PC-9 (cell line): ENCODE data around the gene SLC22A23. TPM values are rescaled to one million over a fixed set of nuclear protein-coding genes. Genes with fewer than 3 reads are reported as not detected.
A peak's percentile ranks its signal among the peaks of the same experiment; 100 is the strongest.

Experiments used
- BruUV-seq: library from RNA; stranded (reverse); fragments of 400-500 nt; replicated peaks from 2 replicates; lab custom pipeline; 2021; lab: Mats Ljungman, UMichigan
- CTCF ChIA-PET: fragments of 300-600 bp; sonication (Branson Sonifier 250); formaldehyde crosslinking; loops from one replicate; lab custom pipeline; 2022; ENCODE audit warnings: antibody characterized with exemption; lab: Charles Lee
- POLR2A ChIA-PET: fragments of 300-600 bp; sonication (Branson Sonifier 250); formaldehyde crosslinking; loops from one replicate; lab custom pipeline; 2022; ENCODE audit warnings: antibody characterized with exemption; ENCODE audit not compliant: unreplicated experiment; lab: Charles Lee
- DNase-seq, 2 experiments: peaks; one replicate each; pipeline versions ENCODE4 v3.0.0 to v3.0.0-alpha.2; 2015 to 2022; ENCODE audit warnings: mixed read lengths in 1 of 2
- H2AFZ ChIP-seq: fragments of 200-600 bp; sonication (generic); 2 replicates; pipeline ENCODE4 v1.8.1; 2017; ENCODE audit warnings: antibody characterized with exemption
- H3F3A ChIP-seq: fragments of 200-600 bp; sonication (generic); 2 replicates; pipeline ENCODE4 v1.8.1; 2017; ENCODE audit warnings: antibody characterized with exemption, mild to moderate bottlenecking, low read depth; ENCODE audit not compliant: insufficient read depth
- H3K27ac ChIP-seq: fragments of 200-600 bp; sonication (generic); 2 replicates; pipeline ENCODE4 v1.6.1; 2016; ENCODE audit warnings: mixed run types
- H3K27me3 ChIP-seq: fragments of 200-600 bp; sonication (generic); 2 replicates; pipeline ENCODE4 v1.6.1; 2016; ENCODE audit warnings: low read depth, mixed run types; ENCODE audit not compliant: insufficient read depth
- H3K36me3 ChIP-seq: fragments of 200-600 bp; sonication (generic); 2 replicates; pipeline ENCODE4 v1.6.1; 2016; ENCODE audit warnings: low read depth, mixed run types
- H3K4me1 ChIP-seq: fragments of 200-600 bp; sonication (generic); replicated peaks from 2 replicates; pipeline ENCODE4 v1.6.1; 2016; ENCODE audit warnings: mixed run types; ENCODE audit not compliant: insufficient read depth
- H3K4me2 ChIP-seq: fragments of 200-600 bp; sonication (generic); 2 replicates; pipeline ENCODE4 v1.6.1; 2017; ENCODE audit warnings: mixed run types
- H3K4me3 ChIP-seq: fragments of 200-600 bp; sonication (generic); 2 replicates; pipeline ENCODE4 v1.6.1; 2016; ENCODE audit warnings: mixed run types
- H3K79me2 ChIP-seq: fragments of 200-600 bp; sonication (generic); 2 replicates; pipeline ENCODE4 v1.6.1; 2017; ENCODE audit warnings: low read depth, mixed run types
- H3K9me2 ChIP-seq: fragments of 200-600 bp; sonication (generic); 2 replicates; pipeline ENCODE4 v1.8.1; 2017; ENCODE audit warnings: mild to moderate bottlenecking; ENCODE audit not compliant: insufficient read depth
- H3K9me3 ChIP-seq: fragments of 200-600 bp; sonication (generic); 2 replicates; pipeline ENCODE4 v1.8.1; 2016; ENCODE audit warnings: low read depth; ENCODE audit not compliant: insufficient read depth
- H4K20me1 ChIP-seq: fragments of 200-600 bp; sonication (generic); 2 replicates; pipeline ENCODE4 v1.8.1; 2017; ENCODE audit not compliant: insufficient read depth
- CTCF ChIP-seq: fragments of 200-600 bp; sonication (generic); conservative IDR thresholded peaks from 2 replicates; pipeline ENCODE4 v1.6.1; 2017; ENCODE audit warnings: mixed run types, antibody characterized with exemption, mild to moderate bottlenecking, moderate library complexity
- EZH2 ChIP-seq: fragments of 200-600 bp; sonication (generic); IDR thresholded peaks from 2 replicates; pipeline ENCODE4 v1.8.0; 2017; ENCODE audit warnings: antibody characterized with exemption, low read depth
- intact Hi-C: fragments of 100-400 bp; cut with micrococcal nuclease; formaldehyde crosslinking; loops from one replicate; pipeline ENCODE4 v1.10.0; 2022; ENCODE audit not compliant: unreplicated experiment
- total RNA-seq: library from RNA; stranded (reverse); gene quantifications from 2 replicates; pipeline ENCODE4 v1.2.3, GENCODE V29; 2021

The SLC22A23 gene
- total RNA-seq, 1 experiment from 2014 or later = 13.5 TPM

DNA sequence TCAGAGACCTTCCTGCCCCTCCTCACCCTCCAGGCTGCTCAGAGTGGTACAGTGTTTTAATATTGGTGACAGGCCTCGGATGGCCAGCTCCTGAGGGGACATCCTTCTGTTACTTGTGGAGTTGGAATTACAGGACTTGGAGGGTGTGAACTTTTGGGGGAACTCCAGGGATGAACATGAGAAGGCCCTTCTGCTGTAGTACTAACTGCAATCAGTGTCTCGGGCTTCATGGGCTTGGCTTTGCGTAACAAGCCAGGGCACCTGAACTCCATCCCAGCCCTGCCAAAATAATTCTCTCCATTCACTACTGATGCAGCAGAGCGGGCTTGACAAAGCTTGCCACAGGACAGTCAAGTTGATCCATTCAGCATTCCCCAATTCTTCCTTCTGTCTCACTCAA, 28.6 kb downstream of the SLC22A23 start:
- no peak overlapping the region for H2AFZ ChIP-seq
- H3K4me2 ChIP-seq = no peak overlapping the region
- peaks cover 6% of the 10 kb centered on the region; the same call in 1 of the 2 replicates for H3F3A ChIP-seq
- H3K36me3 ChIP-seq = no peaks in the 10 kb centered on the region
- TF ChIP-seq CTCF = no peak
- TF ChIP-seq EZH2 = no peak
- no peaks in the 10 kb centered on the region for H3K9me3 ChIP-seq
- H3K79me2 ChIP-seq = peaks cover 5% of the 10 kb centered on the region; the same call in 1 of the 2 replicates
- CTCF ChIA-PET = no interaction called here
- H4K20me1 ChIP-seq = no peaks in the 10 kb centered on the region
- H3K9me2 ChIP-seq = no peaks in the 10 kb centered on the region
- H3K4me1 ChIP-seq = peaks cover 13% of the 10 kb centered on the region
- no peaks in the 10 kb centered on the region for H3K27me3 ChIP-seq
- POLR2A ChIA-PET = no interaction called here
- DNase-seq = no peak
- no TSS peak for BruUV-seq
- intact Hi-C loops = no loop called here
- H3K4me3 ChIP-seq = no peak overlapping the region
- H3K27ac ChIP-seq = no peak overlapping the region

DNA sequence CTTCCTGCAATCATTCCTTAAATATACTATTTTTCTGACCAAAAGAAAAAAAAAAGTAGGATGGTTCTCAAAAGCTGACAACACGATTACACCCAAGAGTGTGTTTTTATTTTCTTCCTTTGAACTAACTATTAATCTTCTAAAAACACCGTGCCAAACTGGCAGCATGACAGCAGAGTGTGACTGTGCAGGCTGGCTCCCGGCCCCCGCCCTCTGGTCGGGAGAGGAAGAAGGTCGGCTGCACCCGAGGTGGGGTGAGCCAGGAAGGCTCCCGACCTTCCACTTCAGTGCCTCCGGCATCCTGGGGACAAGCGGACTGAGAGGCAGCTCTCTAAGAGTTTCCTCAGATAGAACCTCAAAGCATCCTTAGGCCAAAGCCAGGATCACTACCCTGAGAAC, 29.2 kb downstream of the SLC22A23 start:
- peaks cover 6% of the 10 kb centered on the region; the same call in 1 of the 2 replicates for H3F3A ChIP-seq
- POLR2A ChIA-PET = interaction anchor here (0.6 kb wide), 1 partner anchor 20 kb away, joined by 7 read pairs; no protein-coding TSS in a partner anchor

DNA sequence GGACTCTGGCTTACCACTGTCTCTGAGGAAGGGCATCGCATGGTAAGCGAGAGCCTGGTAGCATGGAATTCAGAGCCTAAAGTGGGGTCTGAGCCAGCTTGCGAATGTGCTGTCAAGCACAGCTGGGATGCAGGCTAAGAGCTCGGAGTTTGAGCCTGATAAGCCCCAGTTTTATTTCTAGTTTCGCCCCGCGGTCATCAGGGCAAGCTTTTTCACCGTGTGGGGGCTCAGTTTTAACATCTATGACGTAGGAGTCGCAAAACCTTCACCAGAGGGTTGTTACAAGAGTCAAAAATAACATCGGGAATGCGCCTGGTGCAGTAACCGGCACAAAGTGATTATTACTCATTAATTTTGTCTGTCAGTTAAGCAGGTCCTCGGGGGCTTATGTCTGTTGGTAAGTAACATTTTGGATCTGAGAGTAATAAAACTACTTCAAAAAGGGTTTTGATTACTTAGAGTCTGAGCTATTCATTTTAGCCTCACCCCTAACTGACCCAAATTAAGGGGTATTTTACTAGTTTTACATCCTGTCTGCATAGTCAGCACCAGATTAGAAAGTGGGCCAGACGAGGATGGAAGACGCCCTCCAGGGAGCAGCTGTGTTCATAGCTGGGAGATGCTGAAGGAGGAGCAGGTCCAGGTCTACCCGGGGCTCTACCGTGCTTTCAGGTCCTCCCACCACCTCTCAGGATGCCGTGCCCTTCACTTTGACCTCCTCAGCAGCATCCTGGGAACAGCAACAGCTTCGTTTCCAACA, 29.7 kb downstream of the SLC22A23 start:
- peak overlapping the region; percentile 54 for H3K27ac ChIP-seq
- intact Hi-C loops = no loop called here
- H3K9me2 ChIP-seq = no peaks in the 10 kb centered on the region
- H3K4me3 ChIP-seq = no peak overlapping the region
- H3K27me3 ChIP-seq = no peaks in the 10 kb centered on the region
- no TSS peak for BruUV-seq
- H3K4me2 ChIP-seq = peak overlapping the region; percentile 28; the same call in 1 of the 2 replicates
- no peak overlapping the region for H2AFZ ChIP-seq
- no peaks in the 10 kb centered on the region for H3K9me3 ChIP-seq
- H3K4me1 ChIP-seq = peaks cover 13% of the 10 kb centered on the region
- H4K20me1 ChIP-seq = no peaks in the 10 kb centered on the region
- no peak for DNase-seq
- H3K36me3 ChIP-seq = no peaks in the 10 kb centered on the region
- POLR2A ChIA-PET = interaction anchor here (0.6 kb wide), 1 partner anchor 20 kb away, joined by 7 read pairs; no protein-coding TSS in a partner anchor
- no peak for TF ChIP-seq EZH2
- TF ChIP-seq CTCF = no peak
- peaks cover 5% of the 10 kb centered on the region; the same call in 1 of the 2 replicates for H3K79me2 ChIP-seq
- CTCF ChIA-PET = no interaction called here
- H3F3A ChIP-seq = peaks cover 6% of the 10 kb centered on the region; the same call in 1 of the 2 replicates

More for the DNA sequence above, 29.2 kb downstream of the SLC22A23 start:
- no peak overlapping the region for H3K4me3 ChIP-seq
- H3K9me3 ChIP-seq = no peaks in the 10 kb centered on the region
- DNase-seq = peak in 1 of 2 experiments; percentile 40
- TF ChIP-seq CTCF (no peak), EZH2 (no peak)
- H3K4me2 ChIP-seq = no peak overlapping the region
- no peak overlapping the region for H3K27ac ChIP-seq
- H2AFZ ChIP-seq = no peak overlapping the region
- no peaks in the 10 kb centered on the region for H4K20me1 ChIP-seq
- H3K36me3 ChIP-seq = no peaks in the 10 kb centered on the region
- intact Hi-C loops = no loop called here
- no TSS peak for BruUV-seq
- peaks cover 5% of the 10 kb centered on the region; the same call in 1 of the 2 replicates for H3K79me2 ChIP-seq
- no peaks in the 10 kb centered on the region for H3K9me2 ChIP-seq
- CTCF ChIA-PET = no interaction called here
- peaks cover 13% of the 10 kb centered on the region for H3K4me1 ChIP-seq
- H3K27me3 ChIP-seq = no peaks in the 10 kb centered on the region
